B cell (primary cell): ENCODE data around the gene SLC9C2. TPM values are rescaled to one million over a fixed set of nuclear protein-coding genes. Genes with fewer than 3 reads are reported as not detected.

Experiments used
- ATAC-seq: fragments of 200-7000 bp; cut with Tn5 transposase; one replicate; pipeline ENCODE4 v1.10.0; 2021; ENCODE audit warnings: low read depth, mild to moderate bottlenecking, moderate number of reproducible peaks, moderate library complexity
- CTCF ChIA-PET: fragments of 350-600 bp; sonication (Branson Sonifier 250); formaldehyde crosslinking; loops from one replicate; lab custom pipeline; 2021; ENCODE audit warnings: antibody characterized with exemption, inconsistent platforms; lab: Charles Lee
- POLR2A ChIA-PET: fragments of 350-600 bp; sonication (Branson Sonifier 250); formaldehyde crosslinking; loops from one replicate; lab custom pipeline; 2021; ENCODE audit warnings: antibody characterized with exemption; lab: Charles Lee
- DNase-seq: peaks from one replicate; pipeline ENCODE4 v3.0.0; 2013
- H2AFZ ChIP-seq: 2 replicates; pipeline ENCODE4 v1.6.1; 2012; ENCODE audit warnings: mild to moderate bottlenecking, low read depth, low read length; ENCODE audit not compliant: insufficient read depth, poor library complexity, severe bottlenecking
- H3K27ac ChIP-seq, 2 donors: 1 replicate in 1 of 2; 2 replicates in 1 of 2; pipeline ENCODE4 v1.5.1; 2012 to 2013; ENCODE audit warnings: low read length in 2 of 2, mild to moderate bottlenecking in 2 of 2, moderate library complexity in 1 of 2
- H3K27me3 ChIP-seq, 4 experiments: fragments of 200-600 bp in 1 of 4; sonication (generic) in 1 of 4; replicated peaks in 1 of 4; 1 replicate in 2 of 4; 2 replicates in 2 of 4; pipeline versions ENCODE4 v1.6.1 to v1.7.0; 2013 to 2016; ENCODE audit warnings: low read length in 3 of 4, mild to moderate bottlenecking in 2 of 4, mixed read lengths in 1 of 4, moderate library complexity in 1 of 4; ENCODE audit not compliant: insufficient read depth in 4 of 4, control insufficient read depth in 3 of 4; ENCODE audit errors: control extremely low read depth in 1 of 4
- H3K36me3 ChIP-seq, 2 experiments: replicated peaks in 1 of 2; 1 replicate in 1 of 2; 2 replicates in 1 of 2; pipeline versions ENCODE4 v1.6.1 to v1.7.1; 2013; ENCODE audit warnings: low read length in 1 of 2; ENCODE audit not compliant: insufficient read depth in 2 of 2, control insufficient read depth in 1 of 2; ENCODE audit errors: control extremely low read depth in 1 of 2, extremely low read depth in 1 of 2
- H3K4me1 ChIP-seq, 2 donors: fragments of 200-600 bp in 1 of 2; sonication (generic) in 1 of 2; 1 replicate in 1 of 2; 2 replicates in 1 of 2; pipeline versions ENCODE4 v1.5.1 to v1.6.1; 2013 to 2017; ENCODE audit warnings: low read length in 2 of 2; ENCODE audit not compliant: control insufficient read depth in 2 of 2, insufficient read depth in 2 of 2
- H3K4me2 ChIP-seq: replicated peaks from 2 replicates; pipeline ENCODE3; 2012; ENCODE audit warnings: mild to moderate bottlenecking, low read depth, low read length; ENCODE audit not compliant: poor library complexity, severe bottlenecking
- H3K4me3 ChIP-seq, 5 experiments: fragments of 200-600 bp in 1 of 5; sonication (generic) in 1 of 5; 1 replicate in 3 of 5; 2 replicates in 2 of 5; pipeline versions ENCODE4 v1.5.1 to v1.7.0; 2011 to 2016; ENCODE audit warnings: low read length in 4 of 5, mild to moderate bottlenecking in 4 of 5, low read depth in 2 of 5, control low read depth in 1 of 5, moderate library complexity in 1 of 5; ENCODE audit not compliant: insufficient read depth in 1 of 5; ENCODE audit errors: control extremely low read depth in 1 of 5, extremely low read depth in 1 of 5
- H3K79me2 ChIP-seq: fragments of 200-600 bp; sonication (generic); one replicate; pipeline ENCODE4 v1.6.0; 2016; ENCODE audit warnings: low read length; ENCODE audit not compliant: control insufficient read depth, insufficient read depth
- H3K9ac ChIP-seq: fragments of 200-600 bp; sonication (generic); 2 replicates; pipeline ENCODE4 v1.6.1; 2017; ENCODE audit warnings: mild to moderate bottlenecking, low read length, moderate library complexity
- H3K9me3 ChIP-seq, 3 donors: one replicate each; pipeline versions ENCODE4 v1.6.1 to v1.7.1; 2013; ENCODE audit warnings: low read length in 2 of 3; ENCODE audit not compliant: control insufficient read depth in 2 of 3, insufficient read depth in 1 of 3; ENCODE audit errors: control extremely low read depth in 1 of 3
- H4K20me1 ChIP-seq: 2 replicates; pipeline ENCODE4 v1.6.0; 2012; ENCODE audit warnings: mild to moderate bottlenecking, low read length; ENCODE audit not compliant: insufficient read depth, control insufficient read depth, poor library complexity, severe bottlenecking
- H3K27ac Mint-ChIP-seq: one replicate; pipeline ENCODE4 v1.8.0; 2021; ENCODE audit warnings: mixed read lengths
- H3K27me3 Mint-ChIP-seq: one replicate; pipeline ENCODE4 v1.8.0; 2021; ENCODE audit warnings: mixed read lengths
- H3K4me1 Mint-ChIP-seq: one replicate; pipeline ENCODE4 v1.8.0; 2021; ENCODE audit warnings: mixed read lengths
- H3K4me3 Mint-ChIP-seq: one replicate; pipeline ENCODE4 v1.8.0; 2021; ENCODE audit warnings: mixed read lengths
- H3K9me3 Mint-ChIP-seq: one replicate; pipeline ENCODE4 v1.8.0; 2022; ENCODE audit warnings: mixed read lengths; ENCODE audit not compliant: insufficient read depth
- EZH2 ChIP-seq: IDR thresholded peaks from 2 replicates; pipeline ENCODE4 v1.6.1; 2012; ENCODE audit warnings: borderline replicate concordance, low read depth, mild to moderate bottlenecking, moderate library complexity, low read length; ENCODE audit not compliant: insufficient read depth, poor library complexity, severe bottlenecking
- WGBS: methylation state at CpG from one replicate; pipeline ENCODE4 v1.1.5; 2013; ENCODE audit warnings: missing lambda C conversion rate; ENCODE audit not compliant: insufficient coverage; 5-methylcytosine and 5-hydroxymethylcytosine counted together
- intact Hi-C: fragments of 100-400 bp; cut with micrococcal nuclease; formaldehyde crosslinking; loops from one replicate; pipeline ENCODE4 v1.10.0; 2022
- polyA plus RNA-seq: library from polyadenylated mRNA; depleted of rRNA; stranded (reverse); fragments of >200 nt; gene quantifications from 2 replicates; pipeline ENCODE4 v1.2.3, GENCODE V29; 2012
- total RNA-seq, 2 donors: library from RNA; stranded (reverse); fragments of 120-200 nt in 1 of 2; gene quantifications; 1 replicate in 1 of 2; 2 replicates in 1 of 2; pipeline versions ENCODE4 v1.2.3 to v1.2.4, GENCODE V29; 2013 to 2022
- TF ChIP-seq, protein P1 (sequence below): fragments of 200-600 bp; IDR thresholded peaks from one replicate; pipeline ENCODE4 v1.8.0; 2022; ENCODE audit warnings: antibody characterized with exemption, mild to moderate bottlenecking

Gene SLC9C2
- total and polyA plus RNA-seq, 2 donors (not counting 1 experiment from before 2014, with no cell fraction given), result not detected

DNA sequence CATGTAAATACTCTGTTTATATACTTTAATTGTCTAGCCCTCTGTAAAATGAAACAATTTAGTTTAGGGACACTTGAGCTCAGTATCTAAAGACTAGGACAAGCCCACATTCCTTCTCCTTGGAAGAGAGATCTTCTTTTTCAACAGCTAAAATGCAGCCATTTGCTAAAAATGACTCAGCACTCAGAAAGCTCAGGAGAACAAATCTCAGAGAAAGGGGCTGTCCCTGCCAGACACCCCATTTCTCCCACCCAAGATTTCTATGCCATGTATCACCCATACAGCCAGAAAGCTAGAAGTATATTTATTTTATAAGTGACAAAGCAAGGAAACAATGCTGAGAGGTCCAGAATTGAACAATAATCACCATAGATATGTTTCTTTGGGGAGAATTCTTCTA is 148.9 kb downstream of the SLC9C2 start:
- ChIA-PET CTCF (interaction anchor here (1.0 to 1.4 kb wide), 2 partner anchors 9 to 24 kb away, joined by 3 read pairs; no protein-coding TSS in a partner anchor), POLR2A (no interaction called here)
- Histone ChIP-seq H3K27me3 (no peaks in the 10 kb centered on the region), H3K4me3 (no peak overlapping the region), H3K27ac (no peak overlapping the region), H4K20me1 (no peaks in the 10 kb centered on the region), H3K4me1 (no peaks in the 10 kb centered on the region), H3K9ac (no peak overlapping the region), H3K9me3 (no peaks in the 10 kb centered on the region), H3K36me3 (peaks cover 0 to 11% of the 10 kb centered on the region in 2 experiments), H3K79me2 (peaks cover 3% of the 10 kb centered on the region), H2AFZ (no peak overlapping the region), H3K4me2 (no peak overlapping the region)
- Mint-ChIP-seq H3K4me1 (no peaks in the 10 kb centered on the region), H3K4me3 (no peak overlapping the region), H3K27ac (no peak overlapping the region), H3K27me3 (no peaks in the 10 kb centered on the region), H3K9me3 (no peaks in the 10 kb centered on the region)
- intact Hi-C loops, result no loop called here
- DNase-seq, result no peak
- ATAC-seq, result no peak
- TF ChIP-seq, protein P1, sequence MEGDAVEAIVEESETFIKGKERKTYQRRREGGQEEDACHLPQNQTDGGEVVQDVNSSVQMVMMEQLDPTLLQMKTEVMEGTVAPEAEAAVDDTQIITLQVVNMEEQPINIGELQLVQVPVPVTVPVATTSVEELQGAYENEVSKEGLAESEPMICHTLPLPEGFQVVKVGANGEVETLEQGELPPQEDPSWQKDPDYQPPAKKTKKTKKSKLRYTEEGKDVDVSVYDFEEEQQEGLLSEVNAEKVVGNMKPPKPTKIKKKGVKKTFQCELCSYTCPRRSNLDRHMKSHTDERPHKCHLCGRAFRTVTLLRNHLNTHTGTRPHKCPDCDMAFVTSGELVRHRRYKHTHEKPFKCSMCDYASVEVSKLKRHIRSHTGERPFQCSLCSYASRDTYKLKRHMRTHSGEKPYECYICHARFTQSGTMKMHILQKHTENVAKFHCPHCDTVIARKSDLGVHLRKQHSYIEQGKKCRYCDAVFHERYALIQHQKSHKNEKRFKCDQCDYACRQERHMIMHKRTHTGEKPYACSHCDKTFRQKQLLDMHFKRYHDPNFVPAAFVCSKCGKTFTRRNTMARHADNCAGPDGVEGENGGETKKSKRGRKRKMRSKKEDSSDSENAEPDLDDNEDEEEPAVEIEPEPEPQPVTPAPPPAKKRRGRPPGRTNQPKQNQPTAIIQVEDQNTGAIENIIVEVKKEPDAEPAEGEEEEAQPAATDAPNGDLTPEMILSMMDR, result no peak
- TF ChIP-seq EZH2, result no peak

GRCh38 chr1:173451981-173452380 is 150.9 kb downstream of the SLC9C2 start:
- Histone ChIP-seq H3K36me3 (peaks cover 0 to 7% of the 10 kb centered on the region in 2 experiments), H3K4me1 (no peaks in the 10 kb centered on the region), H2AFZ (no peak overlapping the region), H3K27ac (no peak overlapping the region), H3K9me3 (no peaks in the 10 kb centered on the region), H3K4me2 (no peak overlapping the region), H3K79me2 (no peaks in the 10 kb centered on the region), H4K20me1 (no peaks in the 10 kb centered on the region), H3K9ac (no peak overlapping the region), H3K27me3 (no peaks in the 10 kb centered on the region), H3K4me3 (no peak overlapping the region)
- CTCF ChIA-PET, result no interaction called here
- TF ChIP-seq EZH2, result no peak
- TF ChIP-seq, protein P1, result no peak
- POLR2A ChIA-PET, result no interaction called here
- peaks cover 1% of the 10 kb centered on the region for H3K9me3 Mint-ChIP-seq
- no peaks in the 10 kb centered on the region for H3K27me3 Mint-ChIP-seq
- no peak overlapping the region for H3K27ac Mint-ChIP-seq
- WGBS, result no CpG with 5 or more reads among the region's 2 CpGs
- H3K4me3 Mint-ChIP-seq, result no peak overlapping the region
- DNase-seq, result no peak
- peaks cover 3% of the 10 kb centered on the region for H3K4me1 Mint-ChIP-seq
- ATAC-seq, result no peak
- intact Hi-C loops, result no loop called here

Other genes starting within 250 kb of the SLC9C2 start
- gene PRDX6, start 125.7 kb downstream of the SLC9C2 start, total RNA-seq, result 85.2 and 88.4 TPM in 2 replicates
- gene PRDX6, start 125.7 kb downstream of the SLC9C2 start, polyA plus RNA-seq, result 50.7 and 51.6 TPM in 2 replicates
- gene TEX50, start 32.3 kb upstream of the SLC9C2 start, total RNA-seq, result not detected in 2 replicates
- gene TEX50, start 32.3 kb upstream of the SLC9C2 start, polyA plus RNA-seq, result not detected in 2 replicates
- gene ANKRD45, start 66.8 kb upstream of the SLC9C2 start, total RNA-seq, result not detected in 2 replicates
- 0.06 TPM in 1 of 2 replicates, not detected in the other for gene ANKRD45, start 66.8 kb upstream of the SLC9C2 start, polyA plus RNA-seq
- gene KLHL20, start 111.9 kb upstream of the SLC9C2 start, total RNA-seq, result 32.2 and 35.4 TPM in 2 replicates
- gene KLHL20, start 111.9 kb upstream of the SLC9C2 start, polyA plus RNA-seq, result 8.9 and 10.8 TPM in 2 replicates
- 17.0 and 17.3 TPM in 2 replicates for gene DARS2, start 221.6 kb upstream of the SLC9C2 start, total RNA-seq
- 3.8 and 4.5 TPM in 2 replicates for gene DARS2, start 221.6 kb upstream of the SLC9C2 start, polyA plus RNA-seq
- 9.7 and 14.4 TPM in 2 replicates for gene CENPL, start 221.8 kb upstream of the SLC9C2 start, total RNA-seq
- 3.2 and 3.8 TPM in 2 replicates for gene CENPL, start 221.8 kb upstream of the SLC9C2 start, polyA plus RNA-seq